CD14-positive monocyte (primary cell): Measurements from ENCODE around the gene RASGRP1. TPM values are rescaled to one million over a fixed set of nuclear protein-coding genes. Genes with fewer than 3 reads are reported as not detected.

Experiments
- DNase-seq, 3 donors: peaks; one replicate each; pipeline ENCODE4 v3.0.0-alpha.2; 2011 to 2022
- H2AFZ ChIP-seq: 2 replicates; pipeline ENCODE4 v1.6.0; 2012; ENCODE audit warnings: mild to moderate bottlenecking, low read depth, low read length, inconsistent platforms; ENCODE audit not compliant: insufficient read depth, poor library complexity, severe bottlenecking
- H3K27ac ChIP-seq, 2 donors: 1 replicate in 1 of 2; 2 replicates in 1 of 2; pipeline ENCODE4 v1.5.1; 2012 to 2013; ENCODE audit warnings: low read length in 2 of 2, control low read depth in 1 of 2, inconsistent platforms in 1 of 2, low read depth in 1 of 2, mild to moderate bottlenecking in 1 of 2
- H3K27me3 ChIP-seq, 2 donors: one replicate each; pipeline versions ENCODE4 v1.6.0 to v1.6.1; 2011 to 2013; ENCODE audit warnings: low read length in 2 of 2; ENCODE audit not compliant: control insufficient read depth in 2 of 2, insufficient read depth in 2 of 2
- H3K36me3 ChIP-seq, 2 donors: replicated peaks in 1 of 2; 1 replicate in 1 of 2; 2 replicates in 1 of 2; pipeline versions ENCODE4 v1.5.1 to v1.6.1; 2012 to 2013; ENCODE audit warnings: low read length in 2 of 2, control low read depth in 1 of 2, inconsistent platforms in 1 of 2, mild to moderate bottlenecking in 1 of 2; ENCODE audit not compliant: insufficient read depth in 2 of 2, control insufficient read depth in 1 of 2
- H3K4me1 ChIP-seq, 2 donors: 1 replicate in 1 of 2; 2 replicates in 1 of 2; pipeline versions ENCODE4 v1.5.1 to v1.6.1; 2012 to 2013; ENCODE audit warnings: low read length in 2 of 2, control low read depth in 1 of 2, inconsistent platforms in 1 of 2, mild to moderate bottlenecking in 1 of 2, moderate library complexity in 1 of 2; ENCODE audit not compliant: insufficient read depth in 2 of 2, control insufficient read depth in 1 of 2
- H3K4me2 ChIP-seq: replicated peaks from 2 replicates; pipeline ENCODE3; 2012; ENCODE audit warnings: low read length, moderate library complexity, mild to moderate bottlenecking; ENCODE audit not compliant: poor library complexity, severe bottlenecking; ENCODE audit errors: extremely low read depth
- H3K4me3 ChIP-seq, 3 experiments: fragments of 200-600 bp in 1 of 3; sonication (generic) in 1 of 3; replicated peaks in 1 of 3; 1 replicate in 2 of 3; 2 replicates in 1 of 3; pipeline ENCODE4 v1.5.1; 2011 to 2013; ENCODE audit warnings: low read length in 3 of 3, mild to moderate bottlenecking in 3 of 3, control low read depth in 2 of 3, low read depth in 2 of 3, inconsistent platforms in 1 of 3, moderate library complexity in 1 of 3
- H3K79me2 ChIP-seq: 2 replicates; pipeline ENCODE4 v1.6.0; 2012; ENCODE audit warnings: mild to moderate bottlenecking, control low read depth, inconsistent platforms, low read length, moderate library complexity; ENCODE audit not compliant: insufficient read depth
- H3K9ac ChIP-seq: 2 replicates; pipeline ENCODE4 v1.6.0; 2017; ENCODE audit warnings: low read length, mild to moderate bottlenecking; ENCODE audit not compliant: insufficient read depth, poor library complexity, severe bottlenecking
- H3K9me3 ChIP-seq, 2 donors: replicated peaks in 1 of 2; 1 replicate in 1 of 2; 2 replicates in 1 of 2; pipeline versions ENCODE4 v1.5.1 to v1.6.1; 2012 to 2013; ENCODE audit warnings: low read length in 2 of 2, control low read depth in 1 of 2; ENCODE audit not compliant: control insufficient read depth in 1 of 2, insufficient read depth in 1 of 2
- H4K20me1 ChIP-seq: 2 replicates; pipeline ENCODE4 v1.6.0; 2012; ENCODE audit warnings: mild to moderate bottlenecking, low read length, control low read depth, moderate library complexity; ENCODE audit not compliant: insufficient read depth
- H3K27ac Mint-ChIP-seq, 7 donors: one replicate each; pipeline ENCODE4 v1.8.0; 2020; ENCODE audit warnings: mild to moderate bottlenecking in 7 of 7, mixed read lengths in 7 of 7, moderate library complexity in 6 of 7, inconsistent platforms in 2 of 7
- H3K27me3 Mint-ChIP-seq, 3 donors: one replicate each; pipeline ENCODE4 v1.8.0; 2021 to 2022; ENCODE audit warnings: low read depth in 3 of 3, mild to moderate bottlenecking in 3 of 3, mixed read lengths in 3 of 3, moderate library complexity in 3 of 3, inconsistent platforms in 1 of 3
- H3K36me3 Mint-ChIP-seq, 2 donors: one replicate each; pipeline ENCODE4 v1.8.0; 2020; ENCODE audit warnings: mixed read lengths in 2 of 2, inconsistent platforms in 1 of 2, mild to moderate bottlenecking in 1 of 2
- H3K4me1 Mint-ChIP-seq: one replicate; pipeline ENCODE4 v1.8.0; 2020; ENCODE audit warnings: mild to moderate bottlenecking, mixed read lengths
- H3K4me3 Mint-ChIP-seq, 2 donors: one replicate each; pipeline ENCODE4 v1.8.0; 2020; ENCODE audit warnings: mild to moderate bottlenecking in 2 of 2, mixed read lengths in 2 of 2, moderate library complexity in 1 of 2
- H3K9me3 Mint-ChIP-seq, 7 donors: one replicate each; pipeline ENCODE4 v1.8.0; 2020 to 2022; ENCODE audit warnings: mixed read lengths in 7 of 7, mild to moderate bottlenecking in 6 of 7, moderate library complexity in 6 of 7, inconsistent platforms in 2 of 7
- WGBS: methylation state at CpG from one replicate; pipeline ENCODE4 v1.1.5; 2013; ENCODE audit warnings: missing lambda C conversion rate; ENCODE audit not compliant: insufficient coverage; 5-methylcytosine and 5-hydroxymethylcytosine counted together
- intact Hi-C, 2 donors: fragments of 100-400 bp; cut with micrococcal nuclease; formaldehyde crosslinking; loops; one replicate each; pipeline versions ENCODE4 v1.15.0 to v1.15.1; 2023
- polyA plus RNA-seq, 3 donors: library from polyadenylated mRNA; depleted of rRNA in 1 of 3; unstranded in 2 of 3; stranded (reverse) in 1 of 3; fragments of 300-500 nt in 2 of 3; fragments of >200 nt in 1 of 3; fragmentation: Illumina TruSeq in 2 of 3; gene quantifications; 1 replicate in 2 of 3; 2 replicates in 1 of 3; pipeline ENCODE4 v1.2.3, GENCODE V29; 2012 to 2021
- TF ChIP-seq, protein P1 (sequence below): fragments of 200-600 bp; IDR thresholded peaks from one replicate; pipeline ENCODE4 v1.8.0; 2022; ENCODE audit warnings: antibody characterized with exemption, mild to moderate bottlenecking

RASGRP1 gene
- polyA plus RNA-seq, 3 donors: 0.05 to 0.38 (median 0.13) TPM

DNA sequence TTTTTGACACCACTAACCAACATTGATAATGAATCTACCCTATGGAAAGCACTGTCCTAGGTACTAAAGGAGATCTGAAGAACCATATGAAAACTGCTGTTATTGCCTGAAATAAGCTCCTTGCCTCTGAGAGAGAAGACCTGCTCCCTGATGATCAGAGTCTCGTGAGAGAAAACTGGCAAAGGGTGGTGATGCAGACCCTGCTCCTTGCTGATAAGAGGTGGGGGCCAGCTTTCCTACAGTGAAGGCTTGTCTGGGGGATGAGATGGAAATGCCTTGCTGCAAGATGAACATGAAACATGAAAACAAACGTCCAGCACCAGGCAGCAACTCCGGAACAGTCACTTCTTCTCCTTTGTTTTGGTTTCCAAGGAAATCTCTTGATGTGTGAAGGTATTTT, 31.9 kb downstream of the RASGRP1 start:
- Mint-ChIP-seq H3K9me3 (peaks cover 0 to 2% (median 0%) of the 10 kb centered on the region in 7 donors), H3K27ac (no peak overlapping the region), H3K4me1 (no peaks in the 10 kb centered on the region), H3K4me3 (no peak overlapping the region), H3K27me3 (peaks cover 0 to 3% (median 0%) of the 10 kb centered on the region in 3 donors), H3K36me3 (no peaks in the 10 kb centered on the region)
- H3K79me2 ChIP-seq: no peaks in the 10 kb centered on the region
- no peaks in the 10 kb centered on the region for H4K20me1 ChIP-seq
- H3K9ac ChIP-seq: no peak overlapping the region
- no peaks in the 10 kb centered on the region for H3K4me1 ChIP-seq
- H3K27me3 ChIP-seq: no peaks in the 10 kb centered on the region
- 94% methylated on average over 3 of the region's 3 CpGs for WGBS
- no peak overlapping the region for H3K4me3 ChIP-seq
- intact Hi-C loops: no loop called here
- TF ChIP-seq, protein P1, sequence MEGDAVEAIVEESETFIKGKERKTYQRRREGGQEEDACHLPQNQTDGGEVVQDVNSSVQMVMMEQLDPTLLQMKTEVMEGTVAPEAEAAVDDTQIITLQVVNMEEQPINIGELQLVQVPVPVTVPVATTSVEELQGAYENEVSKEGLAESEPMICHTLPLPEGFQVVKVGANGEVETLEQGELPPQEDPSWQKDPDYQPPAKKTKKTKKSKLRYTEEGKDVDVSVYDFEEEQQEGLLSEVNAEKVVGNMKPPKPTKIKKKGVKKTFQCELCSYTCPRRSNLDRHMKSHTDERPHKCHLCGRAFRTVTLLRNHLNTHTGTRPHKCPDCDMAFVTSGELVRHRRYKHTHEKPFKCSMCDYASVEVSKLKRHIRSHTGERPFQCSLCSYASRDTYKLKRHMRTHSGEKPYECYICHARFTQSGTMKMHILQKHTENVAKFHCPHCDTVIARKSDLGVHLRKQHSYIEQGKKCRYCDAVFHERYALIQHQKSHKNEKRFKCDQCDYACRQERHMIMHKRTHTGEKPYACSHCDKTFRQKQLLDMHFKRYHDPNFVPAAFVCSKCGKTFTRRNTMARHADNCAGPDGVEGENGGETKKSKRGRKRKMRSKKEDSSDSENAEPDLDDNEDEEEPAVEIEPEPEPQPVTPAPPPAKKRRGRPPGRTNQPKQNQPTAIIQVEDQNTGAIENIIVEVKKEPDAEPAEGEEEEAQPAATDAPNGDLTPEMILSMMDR: no peak
- H3K36me3 ChIP-seq: no peaks in the 10 kb centered on the region
- no peak overlapping the region for H3K4me2 ChIP-seq
- no peaks in the 10 kb centered on the region for H3K9me3 ChIP-seq
- DNase-seq: no peak
- H2AFZ ChIP-seq: no peak overlapping the region
- no peak overlapping the region for H3K27ac ChIP-seq

DNA sequence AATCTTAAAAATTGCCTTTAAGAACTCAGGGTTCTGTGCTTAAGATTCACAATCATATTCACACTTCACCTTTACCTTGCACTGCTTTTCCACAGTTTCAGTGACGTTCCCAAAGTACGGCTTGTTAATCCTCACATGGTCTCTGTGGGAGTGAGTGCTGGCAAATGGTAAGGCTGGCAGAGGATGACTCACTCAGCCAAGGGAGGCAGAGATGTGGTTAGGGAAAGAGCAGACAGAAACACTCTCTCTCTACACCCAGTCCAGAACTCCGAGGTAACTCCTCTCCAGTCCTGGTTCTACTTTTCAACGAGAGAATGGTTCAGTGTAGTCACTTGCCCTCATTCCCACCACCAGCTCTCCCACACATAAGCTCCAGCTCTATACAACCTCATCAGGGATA, 33.1 kb downstream of the RASGRP1 start:
- Histone ChIP-seq H3K4me1 (no peaks in the 10 kb centered on the region), H3K9me3 (no peaks in the 10 kb centered on the region), H3K79me2 (no peaks in the 10 kb centered on the region), H3K27ac (no peak overlapping the region), H3K36me3 (no peaks in the 10 kb centered on the region), H3K27me3 (no peaks in the 10 kb centered on the region), H3K9ac (no peak overlapping the region), H3K4me3 (no peak overlapping the region), H3K4me2 (no peak overlapping the region), H2AFZ (no peak overlapping the region), H4K20me1 (no peaks in the 10 kb centered on the region)
- no peak for DNase-seq
- TF ChIP-seq, protein P1: no peak
- no peaks in the 10 kb centered on the region for H3K4me1 Mint-ChIP-seq
- intact Hi-C loops: no loop called here
- H3K36me3 Mint-ChIP-seq: no peaks in the 10 kb centered on the region
- H3K27ac Mint-ChIP-seq: no peak overlapping the region
- 85% methylated on average over 2 of the region's 4 CpGs for WGBS
- H3K4me3 Mint-ChIP-seq: no peak overlapping the region
- H3K27me3 Mint-ChIP-seq: peaks cover 0 to 3% (median 0%) of the 10 kb centered on the region in 3 donors
- H3K9me3 Mint-ChIP-seq: peaks cover 0 to 2% (median 0%) of the 10 kb centered on the region in 7 donors
